GM12891 (cell line): ENCODE results near the gene C1orf226.

Source experiments
- POLR2A ChIP-seq: IDR thresholded peaks from 2 replicates; pipeline ENCODE4 v1.6.1; 2011; ENCODE audit warnings: low read depth, low read length, control low read depth
- POLR2AphosphoS5 ChIP-seq: IDR thresholded peaks from 2 replicates; pipeline ENCODE4 v1.6.1; 2011; ENCODE audit warnings: low read depth, low read length, control low read depth
- SPI1 ChIP-seq: IDR thresholded peaks from 2 replicates; pipeline ENCODE4 v1.6.1; 2011; ENCODE audit warnings: low read depth, low read length, control low read depth
- TAF1 ChIP-seq: IDR thresholded peaks from 2 replicates; pipeline ENCODE4 v1.6.1; 2011; ENCODE audit warnings: low read depth, low read length, control low read depth

GRCh38 chr1:162373072-162373427, 8.5 kb upstream of the C1orf226 start:
- no peak for TF ChIP-seq POLR2AphosphoS5
- no peak for TF ChIP-seq POLR2A
- no peak for TF ChIP-seq TAF1
- no peak for TF ChIP-seq SPI1
